HUES6 (cell line): Measurements from ENCODE around the gene SHOX.

Experiments used
- H3K27ac ChIP-seq: 2 replicates; pipeline ENCODE4 v1.7.0; 2013; ENCODE audit warnings: low read depth, mild to moderate bottlenecking, low read length, inconsistent platforms
- H3K27me3 ChIP-seq: 2 replicates; pipeline ENCODE4 v1.6.1; 2013; ENCODE audit warnings: low read length; ENCODE audit not compliant: control insufficient read depth, insufficient read depth
- H3K36me3 ChIP-seq: 2 replicates; pipeline ENCODE4 v1.6.1; 2013; ENCODE audit warnings: low read length; ENCODE audit not compliant: control insufficient read depth, insufficient read depth
- H3K4me1 ChIP-seq: 2 replicates; pipeline ENCODE4 v1.6.1; 2013; ENCODE audit warnings: low read length; ENCODE audit not compliant: control insufficient read depth, insufficient read depth
- H3K4me3 ChIP-seq: 2 replicates; pipeline ENCODE4 v1.5.1; 2013; ENCODE audit warnings: low read depth, low read length
- H3K9ac ChIP-seq: one replicate; pipeline ENCODE4 v1.6.1; 2013; ENCODE audit warnings: mild to moderate bottlenecking, low read length
- H3K9me3 ChIP-seq: 2 replicates; pipeline ENCODE4 v1.6.1; 2013; ENCODE audit warnings: low read depth, low read length; ENCODE audit not compliant: control insufficient read depth, insufficient read depth

Gene SHOX

GRCh38 chrX:652341-652741 is 21.8 kb downstream of the SHOX start:
- H3K9me3 ChIP-seq: no peaks in the 10 kb centered on the region

DNA sequence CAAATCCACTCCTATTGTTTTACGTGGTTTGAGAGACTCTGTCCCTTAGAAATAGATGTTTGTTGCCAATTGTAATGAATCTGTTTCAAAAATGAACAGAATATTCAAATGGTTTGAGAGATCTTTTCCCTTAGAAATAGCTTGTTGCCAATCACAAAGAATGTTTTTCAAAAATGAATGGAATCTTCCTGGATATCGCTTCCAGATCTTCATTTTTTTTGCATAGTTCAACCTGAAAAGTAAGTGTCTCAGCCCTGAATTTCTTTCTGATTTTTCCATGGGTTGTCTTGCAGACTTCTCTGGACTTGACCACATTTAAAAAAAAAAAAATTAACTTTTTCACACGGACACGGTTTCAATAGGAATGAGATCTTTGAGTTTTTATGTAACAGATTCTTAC is 22.7 kb downstream of the SHOX start:
- Histone ChIP-seq H3K4me3 (no peak overlapping the region), H3K27ac (no peak overlapping the region), H3K36me3 (no peaks in the 10 kb centered on the region), H3K9ac (no peak overlapping the region), H3K4me1 (no peaks in the 10 kb centered on the region), H3K9me3 (no peaks in the 10 kb centered on the region), H3K27me3 (peaks cover 20% of the 10 kb centered on the region)

More at GRCh38 chrX:652341-652741, 21.8 kb downstream of the SHOX start:
- Histone ChIP-seq H3K4me3 (no peak overlapping the region), H3K27me3 (peaks cover 23% of the 10 kb centered on the region), H3K36me3 (no peaks in the 10 kb centered on the region), H3K9ac (no peak overlapping the region), H3K27ac (no peak overlapping the region), H3K4me1 (no peaks in the 10 kb centered on the region)

GRCh38 chrX:661154-661553 is 30.6 kb downstream of the SHOX start:
- Histone ChIP-seq H3K27ac (no peak overlapping the region), H3K27me3 (no peaks in the 10 kb centered on the region), H3K9me3 (no peaks in the 10 kb centered on the region), H3K36me3 (no peaks in the 10 kb centered on the region), H3K4me1 (no peaks in the 10 kb centered on the region), H3K4me3 (no peak overlapping the region), H3K9ac (no peak overlapping the region)

- no peak overlapping the region for H3K9ac ChIP-seq
- no peaks in the 10 kb centered on the region; the same call in 1 of the 2 replicates for H3K27me3 ChIP-seq
- no peaks in the 10 kb centered on the region for H3K9me3 ChIP-seq
- H3K36me3 ChIP-seq: no peaks in the 10 kb centered on the region
- H3K27ac ChIP-seq: no peak overlapping the region
- H3K4me3 ChIP-seq: no peak overlapping the region
- peaks cover 7% of the 10 kb centered on the region; the same call in 1 of the 2 replicates for H3K4me1 ChIP-seq
These were observed 31.5 kb downstream of the SHOX start for GRCh38 chrX:662126-662525.

GRCh38 chrX:663841-664240 is 33.2 kb downstream of the SHOX start:
- Histone ChIP-seq H3K4me3 (no peak overlapping the region), H3K27me3 (no peaks in the 10 kb centered on the region; the same call in 1 of the 2 replicates)

DNA sequence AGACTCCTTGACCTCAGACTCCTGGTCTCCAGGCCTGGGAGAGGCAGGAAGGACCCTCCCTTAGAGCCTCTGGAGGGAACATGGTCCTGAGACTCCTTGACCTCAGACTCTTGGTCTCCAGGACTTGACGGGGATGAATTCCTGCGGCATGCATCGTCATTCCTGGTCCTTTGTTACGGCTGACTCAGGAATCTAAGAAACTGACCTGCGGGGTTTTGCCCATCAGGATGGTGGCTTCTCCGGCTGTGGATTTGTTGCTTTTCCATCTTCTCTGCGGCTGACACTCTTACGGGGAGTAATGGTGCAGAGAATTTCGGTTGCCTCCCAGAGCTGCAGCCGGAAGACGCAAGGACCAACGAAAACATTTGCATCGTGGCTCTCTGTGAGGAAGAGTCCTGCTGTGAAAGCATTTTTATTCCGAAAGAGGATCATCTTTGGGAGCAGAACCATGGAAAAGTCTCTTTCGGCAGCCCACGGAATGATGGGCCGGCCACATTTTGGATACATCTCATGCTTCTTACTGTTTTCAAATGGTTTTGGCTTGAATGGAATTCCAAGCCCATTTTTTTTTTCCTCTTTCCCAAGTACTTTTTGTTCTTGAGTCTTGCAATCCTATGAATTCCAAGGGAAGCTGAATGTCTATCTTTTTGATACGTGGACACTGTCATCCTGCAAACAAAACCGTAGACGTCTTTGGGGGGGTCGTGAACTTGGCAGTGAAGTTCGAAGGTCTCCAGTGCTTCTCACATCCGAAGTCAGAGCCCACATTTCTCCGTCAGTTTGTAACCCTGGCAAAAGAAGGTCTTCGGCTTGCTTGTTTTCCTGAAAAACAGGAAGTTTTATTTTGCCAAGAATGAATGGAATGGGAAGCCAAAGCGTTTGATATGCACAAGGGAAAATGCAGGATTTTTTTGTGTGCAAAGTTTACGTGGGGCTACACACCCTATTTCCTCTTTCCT is 36.5 kb downstream of the SHOX start:
- Histone ChIP-seq H3K4me1 (peaks cover 10% of the 10 kb centered on the region), H3K27me3 (no peaks in the 10 kb centered on the region; the same call in 1 of the 2 replicates), H3K4me3 (0 out of 2 replicates have a peak overlapping the region, but pooled peaks have one; percentile 3), H3K36me3 (no peaks in the 10 kb centered on the region), H3K9me3 (no peaks in the 10 kb centered on the region), H3K27ac (no peak overlapping the region; the same call in 1 of the 2 replicates), H3K9ac (no peak overlapping the region)

More at GRCh38 chrX:663841-664240, 33.2 kb downstream of the SHOX start:
- Histone ChIP-seq H3K27ac (no peak overlapping the region), H3K9ac (no peak overlapping the region), H3K36me3 (no peaks in the 10 kb centered on the region), H3K4me1 (peaks cover 10% of the 10 kb centered on the region), H3K9me3 (no peaks in the 10 kb centered on the region)

DNA sequence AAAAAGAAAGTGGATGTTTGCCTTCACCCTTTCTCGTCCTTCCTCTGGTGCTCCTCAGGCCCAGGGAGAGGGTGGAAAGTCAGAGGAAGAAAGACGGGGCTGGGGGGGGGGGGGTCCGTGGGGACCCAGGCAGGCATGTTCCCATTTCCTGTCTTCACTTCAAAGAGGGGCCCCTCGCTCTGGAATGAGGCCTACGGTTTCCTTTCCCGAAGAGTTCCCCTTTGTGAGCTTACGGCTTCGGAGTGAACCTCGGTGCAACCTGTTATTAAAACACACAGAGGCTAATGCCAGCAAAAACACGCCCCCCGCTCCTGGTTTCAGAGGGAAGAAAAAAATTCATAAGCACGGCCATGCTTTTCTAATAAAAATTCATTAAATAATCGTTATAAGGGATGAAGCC is 40.1 kb downstream of the SHOX start:
- H3K9me3 ChIP-seq: no peaks in the 10 kb centered on the region

DNA sequence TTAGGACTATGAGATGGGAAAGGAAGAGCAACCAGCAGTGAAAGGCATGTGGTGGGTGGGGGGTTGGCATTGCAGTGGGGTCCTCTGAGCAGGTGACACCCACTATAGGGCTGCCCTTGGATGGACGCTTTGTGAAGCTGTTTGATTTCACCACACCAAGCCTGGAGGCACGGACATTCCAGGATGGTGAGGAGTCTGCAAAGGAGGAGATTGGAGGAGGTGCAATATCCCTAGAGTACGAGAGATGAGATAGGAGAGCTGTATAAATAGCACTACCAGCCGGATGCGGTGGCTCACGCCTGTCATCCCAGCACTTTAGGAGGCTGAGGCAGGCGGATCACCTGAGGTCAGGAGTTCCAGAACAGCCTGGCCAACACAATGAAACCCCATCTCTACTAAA is 42.3 kb downstream of the SHOX start:
- no peak overlapping the region for H3K9ac ChIP-seq
- no peaks in the 10 kb centered on the region for H3K9me3 ChIP-seq
- peaks cover 9% of the 10 kb centered on the region for H3K4me1 ChIP-seq
- no peaks in the 10 kb centered on the region for H3K27me3 ChIP-seq
- H3K27ac ChIP-seq: no peak overlapping the region
- H3K4me3 ChIP-seq: no peak overlapping the region
- H3K36me3 ChIP-seq: no peaks in the 10 kb centered on the region

More for the DNA sequence above, 40.1 kb downstream of the SHOX start:
- Histone ChIP-seq H3K4me1 (peaks cover 13% of the 10 kb centered on the region), H3K9ac (no peak overlapping the region), H3K36me3 (no peaks in the 10 kb centered on the region), H3K27ac (no peak overlapping the region), H3K4me3 (no peak overlapping the region), H3K27me3 (no peaks in the 10 kb centered on the region; the same call in 1 of the 2 replicates)

DNA sequence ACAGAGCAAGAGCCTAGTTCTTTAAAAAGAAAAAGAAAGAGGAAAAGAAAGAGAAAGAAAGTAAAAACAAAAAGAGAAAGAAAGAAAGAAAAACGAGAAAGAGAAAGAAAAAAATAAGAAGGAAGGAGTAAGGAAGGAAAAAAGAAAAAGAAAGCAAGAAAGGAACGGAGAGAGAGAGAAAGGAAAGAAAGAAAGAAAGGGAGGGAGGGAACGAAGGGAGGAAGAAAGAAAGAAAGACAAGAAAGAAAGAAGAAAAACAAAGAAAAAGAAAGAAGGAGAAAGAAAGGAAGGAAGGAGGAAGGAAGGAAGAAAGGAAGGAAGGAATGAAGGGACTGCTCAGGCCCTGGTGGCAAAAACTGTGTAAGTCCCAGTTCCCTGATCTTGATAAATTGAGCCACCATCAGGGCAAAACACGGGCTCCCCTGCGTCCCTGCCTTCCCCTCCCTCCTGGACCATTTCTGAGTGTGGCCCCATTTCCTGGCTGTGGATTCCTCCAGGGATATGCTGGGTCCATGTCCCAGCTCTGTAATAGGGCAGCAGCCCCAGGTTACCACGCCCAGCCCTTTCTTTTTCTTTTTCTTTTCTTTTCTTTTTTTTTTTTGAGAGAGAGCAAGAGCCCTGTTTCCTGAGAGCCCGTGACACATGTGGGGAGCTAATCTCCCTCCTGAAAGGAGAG is 44.8 kb downstream of the SHOX start:
- Histone ChIP-seq H3K27ac (no peak overlapping the region; the same call in 1 of the 2 replicates), H3K36me3 (no peaks in the 10 kb centered on the region), H3K4me3 (no peak overlapping the region), H3K9ac (peak overlapping the region; percentile 43), H3K9me3 (no peaks in the 10 kb centered on the region; the same call in 1 of the 2 replicates), H3K27me3 (no peaks in the 10 kb centered on the region), H3K4me1 (peaks cover 9% of the 10 kb centered on the region)

- Histone ChIP-seq H3K27ac (no peak overlapping the region; the same call in 1 of the 2 replicates), H3K9ac (peak overlapping the region; percentile 43), H3K9me3 (no peaks in the 10 kb centered on the region; the same call in 1 of the 2 replicates), H3K36me3 (no peaks in the 10 kb centered on the region), H3K4me1 (peaks cover 9% of the 10 kb centered on the region), H3K27me3 (no peaks in the 10 kb centered on the region; the same call in 1 of the 2 replicates), H3K4me3 (no peak overlapping the region)
These were observed 45.3 kb downstream of the SHOX start for GRCh38 chrX:675955-676295.

DNA sequence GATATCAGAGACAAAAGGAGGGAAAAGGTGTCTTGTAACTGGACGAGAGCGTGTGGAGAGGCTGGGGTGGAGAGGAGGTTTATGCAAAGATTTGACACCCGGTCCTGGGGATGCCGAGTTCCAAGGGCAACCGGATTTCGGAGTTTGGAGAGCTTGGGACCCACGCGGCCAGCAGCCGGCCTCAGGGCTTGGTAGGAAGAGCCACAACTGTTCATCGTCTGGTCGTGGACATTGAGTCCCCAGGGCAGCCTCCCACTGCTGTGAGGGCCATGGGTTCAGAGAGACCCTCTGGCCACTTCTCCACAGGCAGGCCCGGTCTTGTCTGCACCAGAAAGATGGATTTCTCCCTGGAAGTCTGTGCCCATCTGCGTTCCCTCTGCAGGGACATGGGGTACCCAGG is 46.8 kb downstream of the SHOX start:
- Histone ChIP-seq H3K4me3 (no peak overlapping the region), H3K27ac (no peak overlapping the region), H3K36me3 (no peaks in the 10 kb centered on the region), H3K27me3 (no peaks in the 10 kb centered on the region; the same call in 1 of the 2 replicates), H3K9ac (no peak overlapping the region), H3K9me3 (no peaks in the 10 kb centered on the region; the same call in 1 of the 2 replicates), H3K4me1 (peaks cover 9% of the 10 kb centered on the region)
